HG03439 (cell line): ENCODE results near the gene PXDC1.
"Not testable (repeated sequence)": the region's sequence is repeated elsewhere in the genome, so short reads cannot be mapped to it uniquely, and the experiment has no call there.

Source experiments
- ATAC-seq: cut with Tn5 transposase; IDR thresholded peaks from one replicate; pipeline ENCODE4 v1.9.1; 2021; ENCODE audit warnings: mild to moderate bottlenecking, moderate library complexity; ENCODE audit not compliant: unreplicated experiment

PXDC1 gene

DNA sequence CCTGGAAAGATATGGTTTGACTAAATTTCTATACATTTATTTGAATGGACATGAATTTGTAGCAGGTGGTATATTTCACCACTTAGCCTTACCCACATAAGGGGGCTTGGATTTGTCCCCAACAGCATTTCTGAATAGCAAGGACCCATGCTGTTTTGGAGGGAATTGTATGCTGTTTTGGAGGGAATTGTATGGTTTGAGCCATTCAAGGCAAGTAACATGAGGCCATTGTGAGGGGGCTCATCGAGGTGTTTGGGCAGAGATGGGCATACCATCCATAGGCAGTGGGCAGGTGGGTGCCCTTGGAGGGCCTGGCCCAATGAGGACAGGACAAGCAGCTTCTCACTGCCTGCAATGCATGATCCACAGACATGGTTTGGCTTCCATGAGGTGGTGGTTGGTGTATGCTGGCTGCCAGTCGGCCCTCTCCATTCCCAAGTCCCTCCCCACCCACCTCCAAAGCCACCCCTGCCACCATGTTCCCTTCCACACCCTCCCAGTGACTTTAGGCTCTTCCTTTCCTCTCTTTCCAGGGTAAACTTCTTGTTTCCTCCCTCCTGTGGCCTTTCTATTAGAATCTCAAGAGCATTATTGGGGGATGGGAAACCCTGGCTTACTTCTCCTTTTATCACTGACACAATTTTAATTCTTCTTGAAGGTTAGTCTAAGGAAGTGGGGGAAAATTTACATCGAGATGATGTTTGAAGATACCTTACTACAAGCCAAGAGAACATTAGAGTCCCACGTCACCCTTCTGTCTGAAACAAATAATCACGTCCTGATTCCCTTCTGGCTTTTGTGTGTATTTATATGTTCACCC lies 13.2 kb upstream of the PXDC1 start:
- no peak for ATAC-seq

DNA sequence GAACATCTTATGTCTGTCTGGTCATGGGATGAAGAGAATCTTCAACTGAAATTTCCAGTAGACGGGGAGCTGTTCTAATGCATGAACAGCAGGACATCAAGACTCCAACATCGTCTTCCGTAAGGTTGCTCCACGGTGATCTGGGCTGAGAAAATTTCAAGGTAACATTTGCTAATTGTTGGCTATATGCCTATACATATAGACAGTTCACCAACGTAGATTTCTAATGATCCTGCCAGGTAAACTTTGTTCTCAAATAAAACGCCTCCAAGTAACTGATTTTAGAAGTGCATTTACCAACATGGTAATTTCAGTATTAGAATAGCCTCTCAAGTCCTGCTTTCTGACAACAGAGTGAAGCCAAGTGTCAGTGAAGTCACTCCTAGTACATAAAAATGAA lies 11.3 kb upstream of the PXDC1 start:
- ATAC-seq: no peak

DNA sequence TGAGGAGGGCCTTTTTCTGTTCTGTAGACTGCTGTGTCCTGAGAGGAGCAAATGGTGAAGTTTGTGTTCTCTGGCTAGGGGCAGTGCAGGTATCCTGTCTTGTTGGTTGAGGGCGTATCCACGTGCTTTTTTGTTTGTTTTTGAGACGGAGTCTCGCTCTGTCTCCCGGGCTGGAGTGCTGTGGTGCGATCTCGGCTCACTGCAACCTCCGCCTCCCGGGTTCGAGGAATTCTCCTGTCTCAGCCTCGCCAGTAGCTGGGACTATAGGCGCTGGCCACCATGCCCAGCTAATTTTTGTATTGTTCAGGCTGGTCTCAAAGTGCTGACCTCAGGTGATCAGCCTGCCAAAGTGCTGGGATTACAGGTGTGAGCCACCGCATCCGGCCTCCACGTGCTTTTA lies 10.8 kb upstream of the PXDC1 start:
- no peak for ATAC-seq

DNA sequence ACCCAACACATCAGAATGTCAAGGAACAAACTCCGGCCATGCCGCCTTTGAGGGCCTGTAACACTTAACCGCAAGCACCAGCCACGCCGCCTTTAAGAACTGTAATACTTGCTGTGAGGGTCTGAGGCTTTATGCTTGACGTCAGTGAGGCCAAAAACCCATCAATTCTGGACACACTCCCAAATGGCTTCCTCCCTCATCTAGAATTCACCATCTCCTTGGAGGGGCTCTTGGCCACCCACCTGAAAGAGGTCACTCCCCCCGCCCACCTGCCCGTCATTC lies 10.4 kb upstream of the PXDC1 start:
- ATAC-seq: no peak

DNA sequence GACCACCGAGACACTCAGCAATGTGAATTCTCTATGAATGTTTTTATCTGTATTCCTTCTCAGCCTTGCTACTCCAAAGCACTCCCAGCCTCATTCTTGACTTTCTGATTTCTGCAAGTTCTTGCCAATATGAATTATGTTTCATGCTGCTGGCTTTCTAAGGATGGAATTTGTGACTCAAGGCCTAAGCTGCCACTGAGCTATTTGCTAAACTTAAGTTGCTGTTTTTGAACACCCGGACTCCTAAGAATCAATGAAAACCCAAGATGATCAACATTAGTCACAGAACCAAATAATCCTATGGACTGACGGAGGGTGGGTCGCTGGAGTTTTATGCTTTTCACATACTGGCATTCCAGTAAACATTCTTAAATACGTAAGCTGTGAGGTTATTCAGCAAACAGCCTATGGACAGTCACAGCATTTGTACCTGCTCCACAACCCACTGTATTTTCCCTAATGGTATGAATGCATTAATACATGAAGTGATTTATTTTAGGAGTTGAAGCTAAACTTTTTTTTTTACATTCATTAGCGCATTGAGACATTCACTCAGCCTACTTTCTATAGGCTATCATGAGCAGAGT lies 8.2 kb upstream of the PXDC1 start:
- ATAC-seq: no peak

DNA sequence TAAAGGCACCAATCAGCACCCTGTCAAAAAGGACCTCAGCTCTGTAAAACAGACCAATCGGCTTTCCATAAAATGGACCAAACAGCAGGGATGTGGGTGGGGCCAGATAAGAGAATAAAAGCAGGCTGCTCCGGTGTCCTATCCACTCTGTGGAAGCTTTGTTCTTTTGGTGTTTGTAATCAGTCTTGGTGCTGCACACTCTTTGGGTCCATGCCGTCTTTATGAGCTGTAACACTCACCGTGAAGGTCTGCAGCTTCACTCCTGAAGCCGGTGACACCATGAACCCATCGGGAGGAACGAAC lies 7.3 kb upstream of the PXDC1 start:
- ATAC-seq: no peak

DNA sequence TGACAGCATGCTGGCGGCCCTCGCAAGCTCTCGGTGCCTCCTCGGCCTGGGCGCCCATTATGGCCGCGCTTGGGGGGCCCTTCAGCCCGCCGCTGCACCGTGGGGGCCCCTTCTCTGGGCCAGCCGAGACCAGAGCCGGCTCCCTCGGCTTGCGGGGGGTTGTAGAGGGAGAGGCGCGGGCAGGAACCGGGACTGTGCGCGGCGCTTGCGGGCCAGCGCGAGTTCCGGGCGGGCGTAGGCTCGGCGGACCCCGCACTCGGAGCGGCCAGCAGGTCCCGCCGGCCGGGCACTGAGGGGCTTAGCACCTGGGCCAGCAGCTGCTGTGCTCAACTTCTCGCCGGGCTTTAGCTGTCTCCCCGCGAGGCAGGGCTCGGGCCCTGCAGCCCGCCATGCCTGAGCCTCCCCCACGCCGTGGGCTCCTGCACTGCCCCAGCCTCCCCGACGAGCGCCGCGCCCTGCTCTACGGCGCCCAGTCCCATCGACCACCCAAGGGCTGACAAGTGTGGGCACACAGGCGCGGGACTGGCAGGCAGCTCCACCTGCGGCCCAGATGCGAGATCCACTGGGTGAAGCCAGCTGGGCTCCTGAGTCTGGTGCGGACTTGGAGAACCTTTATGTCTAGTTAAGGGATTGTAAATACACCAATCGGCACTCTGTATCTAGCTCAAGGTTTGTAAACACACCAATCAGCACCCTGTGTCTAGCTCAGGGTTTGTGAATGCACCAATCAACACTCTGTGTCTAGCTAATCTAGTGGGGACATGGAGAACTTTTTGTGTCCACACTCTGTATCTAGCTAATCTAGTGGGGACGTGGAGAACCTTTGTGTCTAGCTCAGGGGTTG lies 6.7 kb upstream of the PXDC1 start:
- ATAC-seq: not testable (repeated sequence)

DNA sequence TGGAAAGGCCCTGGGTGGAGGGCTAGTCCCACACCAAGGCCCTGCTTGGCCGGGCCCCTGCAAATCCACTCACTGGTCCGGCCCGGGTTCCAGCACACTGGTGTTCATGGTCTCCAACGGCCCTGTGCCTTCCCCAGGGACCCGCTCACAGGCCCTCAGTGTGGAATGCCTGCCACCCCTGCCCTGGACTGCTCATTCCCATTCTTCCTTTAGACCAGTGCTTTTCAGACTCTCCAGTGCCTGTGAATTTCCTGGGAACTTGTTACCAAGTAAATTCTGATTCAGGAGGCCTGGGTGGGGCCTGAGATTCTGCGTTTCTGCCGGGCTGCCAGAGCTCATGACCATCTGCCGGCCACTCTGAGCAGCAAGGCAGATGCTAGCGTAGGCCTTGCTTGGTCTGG lies 5.7 kb upstream of the PXDC1 start:
- ATAC-seq: no peak

DNA sequence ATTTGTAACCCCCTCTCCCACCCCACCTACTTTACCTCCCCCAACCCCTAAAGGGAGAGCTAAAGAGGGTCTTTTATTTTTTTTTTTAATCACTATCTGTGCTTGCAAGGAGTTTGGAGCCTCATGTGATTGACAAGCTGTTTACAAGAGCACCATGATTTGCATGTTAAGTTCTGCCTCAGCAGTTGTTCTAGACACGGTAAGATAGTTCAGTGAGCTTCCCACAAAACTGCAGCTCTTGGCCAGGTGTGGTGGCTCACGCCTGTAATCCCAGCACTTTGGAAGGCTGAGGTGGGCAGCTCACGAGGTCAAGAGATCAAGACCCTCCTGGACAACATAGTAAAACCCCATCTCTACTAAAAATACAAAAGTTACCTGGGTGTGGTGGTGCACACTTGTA lies 5.0 kb upstream of the PXDC1 start:
- ATAC-seq: no peak

DNA sequence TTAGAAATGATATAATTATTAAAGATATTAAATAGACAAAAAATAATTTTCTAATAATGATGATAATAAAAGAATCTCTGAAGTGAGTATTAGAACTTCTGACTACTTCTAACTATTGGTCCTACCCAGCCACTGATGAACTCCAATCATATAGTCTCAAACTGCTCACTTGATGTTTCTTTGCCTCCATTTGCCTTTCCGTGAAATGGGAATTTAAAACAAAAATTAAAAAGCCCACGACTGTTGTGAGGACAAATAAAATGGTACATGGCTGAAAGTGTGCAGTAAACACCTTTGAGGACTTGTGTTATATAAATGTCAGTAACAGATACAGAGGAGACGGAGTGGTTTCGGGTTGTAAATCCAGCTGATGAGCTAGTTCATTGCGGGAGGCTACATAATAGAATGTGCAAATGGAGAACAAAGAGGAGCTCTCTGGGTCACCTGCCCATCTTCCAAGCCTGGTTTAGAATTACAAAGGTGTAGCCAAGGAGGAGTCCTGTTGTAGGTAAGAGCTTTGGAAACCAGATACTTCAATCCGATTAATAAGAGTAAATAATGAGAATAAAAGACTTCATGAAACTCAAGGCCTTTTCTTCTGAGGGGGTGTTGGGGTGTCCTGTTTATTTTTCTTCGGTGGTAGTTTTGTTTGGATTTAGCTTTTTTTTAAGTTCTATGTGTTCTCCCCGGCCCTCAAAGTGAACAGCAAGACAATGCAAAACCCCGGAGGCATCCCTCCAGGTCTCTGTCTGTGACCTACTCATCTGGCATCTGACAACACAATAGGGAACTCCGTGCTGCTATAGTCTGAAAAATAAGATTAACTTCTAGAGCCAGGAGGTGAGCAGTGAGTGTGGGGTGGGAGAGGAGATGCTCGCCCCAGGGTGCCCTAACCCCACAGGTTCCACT lies 4.4 kb upstream of the PXDC1 start:
- ATAC-seq: no peak

DNA sequence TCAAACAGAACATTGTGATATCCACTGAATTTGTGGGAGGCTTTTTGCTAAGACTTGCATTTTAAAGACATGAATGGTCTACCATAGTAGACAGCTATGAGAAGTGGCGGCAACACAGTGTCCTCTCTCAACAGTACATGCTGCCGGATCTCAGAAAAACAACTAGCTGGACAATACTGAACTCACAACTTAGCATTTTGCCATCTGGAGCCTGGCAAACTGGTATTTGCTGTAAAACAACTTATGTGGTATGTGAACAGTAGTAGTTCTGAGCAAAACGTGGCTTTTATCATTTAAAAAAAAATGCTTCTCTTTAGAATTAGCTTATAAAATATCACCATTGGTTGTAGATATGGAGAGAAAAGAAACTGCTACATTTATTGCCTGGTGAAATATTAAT lies 3.3 kb upstream of the PXDC1 start:
- no peak for ATAC-seq

DNA sequence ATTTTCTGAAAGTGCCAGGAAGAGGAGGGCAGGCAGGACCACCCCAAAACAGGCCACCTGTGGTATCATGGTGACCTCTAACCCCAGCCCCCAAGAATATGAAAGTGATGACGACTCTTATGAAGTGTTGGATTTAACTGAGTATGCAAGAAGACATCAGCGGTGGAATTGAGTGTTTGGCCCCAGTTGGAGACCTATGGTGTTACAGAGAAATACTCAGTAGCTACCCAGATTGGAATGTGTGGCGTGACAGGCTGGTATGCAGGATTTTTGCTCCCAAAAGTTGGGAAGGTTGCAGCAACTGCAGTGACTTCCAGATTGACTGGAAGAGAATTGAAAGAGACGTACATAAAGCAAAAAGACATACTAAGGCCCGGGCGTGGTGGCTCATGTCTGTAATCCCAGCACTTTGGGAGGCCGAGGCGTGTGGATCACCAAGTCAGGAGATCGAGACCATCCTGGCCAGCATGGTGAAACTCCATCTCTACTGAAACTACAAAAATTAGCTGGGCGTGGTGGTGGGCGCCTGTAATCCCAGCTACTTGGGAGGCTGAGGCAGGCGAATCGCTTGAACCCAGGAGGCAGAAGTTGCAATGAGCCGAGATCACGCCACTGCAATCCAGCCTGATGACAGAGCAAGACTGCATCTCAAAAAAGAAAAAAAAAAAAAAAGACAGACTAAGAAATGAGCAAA lies 2.7 kb upstream of the PXDC1 start:
- not testable (repeated sequence) for ATAC-seq

DNA sequence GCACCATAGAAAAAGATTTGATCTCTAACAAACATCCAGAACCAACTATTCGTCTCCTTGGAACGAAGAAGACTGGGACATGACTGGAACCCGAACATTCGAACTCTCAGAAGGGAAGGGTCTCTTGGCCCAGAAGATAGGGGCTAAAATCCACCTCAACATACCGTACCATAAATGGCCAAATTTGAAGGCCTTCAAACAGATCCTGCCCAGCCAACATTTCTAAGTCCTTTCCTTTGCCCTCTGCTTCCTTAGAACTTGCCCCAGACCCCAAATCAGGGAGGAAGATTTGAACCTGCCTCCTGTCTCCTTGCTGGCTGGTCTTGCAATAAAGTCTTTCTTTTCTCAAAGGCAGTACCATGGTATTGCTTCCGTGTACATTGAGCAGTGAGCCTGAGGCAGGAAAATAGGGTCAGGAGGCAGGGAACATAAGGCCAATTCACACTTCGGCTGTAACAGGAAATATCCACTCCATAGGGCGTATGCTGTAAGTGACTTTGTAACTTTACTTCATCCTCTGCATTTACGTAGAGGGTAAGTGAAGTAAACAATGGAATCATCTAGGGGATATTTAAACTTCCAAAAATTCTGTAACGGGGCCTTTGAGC lies 1.8 kb upstream of the PXDC1 start:
- no peak for ATAC-seq

DNA sequence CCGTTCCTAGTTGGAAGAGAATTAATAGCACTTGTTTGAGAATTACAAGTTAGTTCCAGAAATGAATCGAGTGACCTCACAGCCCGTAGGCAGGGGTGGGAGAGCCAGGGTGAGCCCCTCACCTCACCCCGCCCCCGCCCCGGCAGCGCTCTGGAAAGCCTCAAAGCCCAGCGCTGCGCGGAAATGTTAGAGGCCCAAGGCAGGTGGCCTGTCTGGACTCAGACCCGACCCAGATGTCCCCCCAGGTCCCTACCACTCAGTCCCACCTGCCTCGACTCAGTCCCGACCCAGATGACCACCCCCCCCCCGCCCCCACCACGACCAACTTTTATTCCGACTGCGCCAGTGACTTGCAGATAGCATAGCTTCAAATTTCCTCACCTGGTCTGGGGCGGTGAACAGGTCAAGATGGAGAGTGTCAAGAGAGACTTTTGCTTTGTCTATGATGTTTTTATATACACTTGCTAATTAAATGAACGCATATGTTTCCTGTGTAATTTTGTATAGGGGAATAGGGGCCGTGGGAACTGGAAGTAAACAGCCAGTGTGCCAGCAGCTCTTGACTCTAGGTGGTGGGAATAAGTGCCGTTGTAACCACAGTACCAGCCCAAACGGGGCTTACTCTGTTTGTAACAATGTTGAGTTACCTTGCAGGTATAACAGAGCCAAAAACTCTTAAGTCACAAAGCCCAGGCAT lies 1.2 kb upstream of the PXDC1 start:
- ATAC-seq: no peak

DNA sequence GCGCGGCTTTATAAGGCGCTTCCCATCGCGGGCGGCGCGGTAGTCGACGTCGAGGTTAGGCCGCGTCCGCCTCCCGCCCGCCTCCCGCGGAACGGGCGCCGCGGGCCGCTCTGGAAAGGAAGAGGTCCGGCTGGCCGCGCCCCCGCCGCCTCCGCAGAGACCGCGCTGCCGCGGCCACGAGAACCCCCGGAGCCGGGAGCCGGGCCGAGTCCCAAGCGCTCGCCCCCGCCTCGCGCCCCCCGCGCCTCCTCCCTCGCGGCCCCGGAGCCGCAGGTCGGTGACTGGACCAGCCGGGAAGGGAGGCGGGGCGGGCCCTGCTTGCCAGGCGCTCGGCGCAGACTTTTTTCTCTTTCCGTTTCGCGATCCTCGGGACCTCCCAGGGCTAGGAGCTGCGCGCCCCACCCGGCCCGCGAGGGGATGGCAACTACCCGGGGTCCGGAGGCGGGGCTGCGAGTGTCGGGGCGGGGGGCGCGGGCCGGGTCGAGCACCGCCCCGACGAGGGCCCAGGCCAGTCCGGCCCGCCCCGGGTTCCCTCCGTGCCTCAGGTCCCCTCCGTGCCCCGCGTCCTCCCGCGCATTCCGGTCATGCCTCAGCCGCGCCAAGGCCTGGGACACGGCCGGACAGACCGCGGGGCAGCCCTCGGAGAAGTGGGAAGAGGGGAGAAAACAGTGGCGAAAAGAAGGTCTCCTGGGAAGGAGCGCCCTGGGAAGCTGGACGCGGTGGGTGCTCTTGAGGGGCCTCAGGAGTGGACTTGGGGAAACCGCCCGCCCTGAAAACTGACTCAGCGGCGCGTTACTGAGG lies 417 bp upstream of the PXDC1 start:
- peak; percentile 63 for ATAC-seq

DNA sequence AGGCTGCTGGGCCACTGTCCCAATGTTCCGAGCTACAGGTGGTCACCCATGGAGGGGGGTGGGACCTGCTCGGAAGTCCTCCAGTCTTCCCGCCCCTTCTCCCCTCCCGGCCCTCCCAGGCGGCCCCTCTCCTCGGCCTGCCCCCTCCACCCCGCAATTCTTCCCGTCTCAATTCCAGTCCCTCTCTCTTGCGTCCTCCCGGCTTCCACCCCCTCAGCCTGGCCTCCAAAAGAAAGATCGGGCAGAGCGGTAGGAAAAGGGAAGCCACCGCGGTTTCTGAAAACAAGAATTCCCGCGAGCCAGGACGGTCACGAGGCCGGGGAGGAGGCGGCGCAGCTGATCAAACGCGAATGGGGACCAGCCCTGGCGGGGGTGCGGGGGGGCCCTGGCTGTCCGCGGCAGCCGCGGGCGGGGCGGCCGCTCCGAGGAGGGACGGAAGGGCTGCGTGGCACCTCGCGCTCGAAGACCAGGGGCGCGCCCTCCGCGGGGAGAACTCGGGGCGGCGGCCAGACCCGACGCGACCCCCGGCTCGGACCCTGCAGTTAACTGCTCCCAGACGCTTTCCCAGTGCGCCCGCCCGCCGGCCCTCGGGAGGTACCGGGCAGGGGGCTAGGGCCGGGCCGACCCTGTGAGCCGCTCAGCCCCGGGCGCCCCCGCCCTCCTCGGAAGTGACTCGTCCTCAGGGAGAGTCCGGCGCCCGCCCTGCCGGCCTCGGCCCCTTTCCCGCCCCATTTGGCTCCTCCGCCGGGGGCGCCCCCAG lies 1.0 kb downstream of the PXDC1 start:
- no peak for ATAC-seq

DNA sequence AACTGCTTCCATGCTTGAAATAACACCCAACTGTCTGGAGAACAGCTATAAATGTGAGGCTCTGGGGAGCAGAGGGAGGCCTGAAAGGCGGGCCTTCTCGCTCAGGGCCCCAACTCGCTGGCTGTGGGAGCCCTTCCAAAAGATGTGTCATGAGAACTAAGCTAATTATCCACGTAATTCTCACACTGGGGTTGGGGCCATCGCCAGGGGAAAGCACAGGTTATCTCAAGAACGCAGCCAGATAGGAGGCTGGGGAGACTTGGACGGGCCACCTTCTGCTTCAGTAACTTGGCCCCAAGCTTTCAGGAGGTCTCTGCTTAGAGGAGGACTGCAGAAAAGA lies 1.6 kb downstream of the PXDC1 start:
- ATAC-seq: no peak
